K562 (cell line): Measurements from ENCODE around the gene TCF3. TPM values are rescaled to one million over a fixed set of nuclear protein-coding genes. Genes with fewer than 3 reads are reported as not detected.

Experiments used
- ATAC-seq: fragments of 200-7000 bp; cut with Tn5 transposase; 3 replicates; pipeline ENCODE4 v1.9.1; 2020; ENCODE audit warnings: moderate library complexity
- BruUV-seq: library from RNA; stranded (reverse); fragments of 400-500 nt; replicated peaks from 2 replicates; lab custom pipeline; 2021; lab: Mats Ljungman, UMichigan
- CTCF ChIA-PET: fragments of 300-600 bp; formaldehyde crosslinking; extraction: SDS; loops from one replicate; lab custom pipeline; 2021; ENCODE audit warnings: low intra/inter-chr PET ratio; lab: Yijun Ruan, JAX
- POLR2A ChIA-PET: fragments of 300-600, 350-650 bp; sonication (Branson Sonifier 250); formaldehyde crosslinking; extraction: SDS; loops from one replicate; lab custom pipeline; 2021; ENCODE audit warnings: antibody characterized with exemption, inconsistent platforms; lab: Yijun Ruan, JAX
- DNase-seq, 4 experiments: peaks; one replicate each; pipeline versions ENCODE4 v3.0.0 to v3.0.0-alpha.2; 2011 to 2018; ENCODE audit warnings: low spot score in 3 of 4, mixed read lengths in 3 of 4; ENCODE audit errors: extremely low read depth in 1 of 4
- FAIRE-seq: peaks from 2 replicates; lab custom pipeline; 2011; peaks lifted over from hg19 to GRCh38; lab: Jason Lieb, UNC
- H2AFZ ChIP-seq: 2 replicates; pipeline ENCODE4 v1.6.0; 2011; ENCODE audit warnings: low read depth, low read length, control low read depth, inconsistent platforms
- H3K27ac ChIP-seq: fragments of 200-600 bp; 3 replicates; pipeline ENCODE4 v1.8.0; 2011; ENCODE audit warnings: low read depth, mild to moderate bottlenecking, control low read depth, inconsistent platforms, low read length, moderate library complexity, mixed read lengths; ENCODE audit errors: extremely low read depth
- H3K27me3 ChIP-seq, 2 experiments: fragments of 300-600 bp in 1 of 2; 2 replicates in 1 of 2; 3 replicates in 1 of 2; pipeline versions ENCODE4 v1.6.0 to v1.8.0; 2011; ENCODE audit warnings: inconsistent platforms in 2 of 2, low read length in 2 of 2, mild to moderate bottlenecking in 1 of 2, mixed read lengths in 1 of 2, moderate library complexity in 1 of 2; ENCODE audit not compliant: control insufficient read depth in 2 of 2, insufficient read depth in 2 of 2
- H3K36me3 ChIP-seq: fragments of 300-600 bp; 3 replicates; pipeline ENCODE4 v1.8.0; 2011; ENCODE audit warnings: mild to moderate bottlenecking, low read length, inconsistent platforms; ENCODE audit not compliant: control insufficient read depth, insufficient read depth
- H3K4me1 ChIP-seq, 2 experiments: fragments of 200-600 bp in 1 of 2; replicated peaks in 1 of 2; 2 replicates in 1 of 2; 3 replicates in 1 of 2; pipeline versions ENCODE4 v1.5.1 to v1.8.0; 2011; ENCODE audit warnings: inconsistent platforms in 2 of 2, low read length in 2 of 2, mild to moderate bottlenecking in 1 of 2, mixed read lengths in 1 of 2, moderate library complexity in 1 of 2; ENCODE audit not compliant: control insufficient read depth in 2 of 2, insufficient read depth in 2 of 2
- H3K4me2 ChIP-seq: 2 replicates; pipeline ENCODE4 v1.6.1; 2011; ENCODE audit warnings: low read length, control low read depth, inconsistent platforms, mixed read lengths; ENCODE audit not compliant: insufficient read depth
- H3K4me3 ChIP-seq: fragments of 200-600 bp; sonication (generic), shearing (Covaris generic); 2 replicates; pipeline ENCODE4 v1.5.1; 2016; ENCODE audit warnings: control low read depth, inconsistent platforms
- H3K79me2 ChIP-seq: fragments of 200-600 bp; 3 replicates; pipeline ENCODE4 v1.8.0; 2011; ENCODE audit warnings: low read length, inconsistent platforms; ENCODE audit not compliant: control insufficient read depth, insufficient read depth
- H3K9ac ChIP-seq, 2 experiments: 2 replicates each; pipeline versions ENCODE4 v1.6.0 to v1.6.1; 2011; ENCODE audit warnings: low read depth in 2 of 2, low read length in 2 of 2, control low read depth in 1 of 2, inconsistent platforms in 1 of 2, mild to moderate bottlenecking in 1 of 2, mixed read lengths in 1 of 2; ENCODE audit not compliant: insufficient read depth in 1 of 2
- H3K9me1 ChIP-seq: one replicate; pipeline ENCODE4 v1.6.0; 2011; ENCODE audit warnings: inconsistent platforms, mild to moderate bottlenecking, low read length, moderate library complexity; ENCODE audit not compliant: control insufficient read depth, insufficient read depth
- H3K9me3 ChIP-seq: replicated peaks from 2 replicates; pipeline ENCODE4 v1.5.1; 2011; ENCODE audit warnings: low read depth, low read length, inconsistent platforms; ENCODE audit not compliant: control insufficient read depth, insufficient read depth
- H4K20me1 ChIP-seq: replicated peaks from 2 replicates; pipeline ENCODE4 v1.6.1; 2011; ENCODE audit warnings: low read length, inconsistent platforms, mixed read lengths; ENCODE audit not compliant: control insufficient read depth, insufficient read depth
- BCOR ChIP-seq: fragments of 450-650 bp; IDR thresholded peaks from 2 replicates; pipeline ENCODE4 v1.6.1; 2016
- ELF1 ChIP-seq: fragments of 200-800 bp; sonication (Bioruptor generic); IDR thresholded peaks from 2 replicates; pipeline ENCODE4 v1.6.1; 2016; ENCODE audit warnings: missing genetic modification characterization, missing compliant biosample characterization
- KAT7 ChIP-seq: sonication (generic); formaldehyde crosslinking; IDR thresholded peaks from 2 replicates; pipeline ENCODE4 v1.8.0; 2022; ENCODE audit warnings: missing genetic modification reagents, mild to moderate bottlenecking, borderline replicate concordance
- MYNN ChIP-seq, 2 experiments: sonication (generic); formaldehyde crosslinking in 1 of 2; IDR thresholded peaks; 2 replicates each; pipeline versions ENCODE4 v1.5.0 to v1.6.1; 2016 to 2020; ENCODE audit warnings: antibody characterized with exemption in 1 of 2, missing genetic modification reagents in 1 of 2
- RBFOX2 ChIP-seq: fragments of 200-400 bp; formaldehyde crosslinking; IDR thresholded peaks from 2 replicates; pipeline ENCODE4 v1.6.1; 2017; ENCODE audit warnings: low read depth, mild to moderate bottlenecking, low read length, moderate library complexity
- RFX5 ChIP-seq: IDR thresholded peaks from 2 replicates; pipeline ENCODE4 v1.6.1; 2011; ENCODE audit warnings: low read depth, mild to moderate bottlenecking, improper control_type of control experiment, low read length
- TEAD2 ChIP-seq: fragments of 450-650 bp; IDR thresholded peaks from 2 replicates; pipeline ENCODE4 v1.6.1; 2016; ENCODE audit warnings: missing genetic modification characterization, control low read depth, missing compliant biosample characterization
- TSC22D4 ChIP-seq: fragments of 450-650 bp; IDR thresholded peaks from 2 replicates; pipeline ENCODE4 v1.6.1; 2016; ENCODE audit warnings: missing genetic modification characterization, missing biosample characterization, control low read depth
- XRCC5 ChIP-seq: fragments of 200-400 bp; formaldehyde crosslinking; IDR thresholded peaks from 2 replicates; pipeline ENCODE4 v1.6.1; 2017; ENCODE audit warnings: low read depth, mild to moderate bottlenecking, low read length
- ZNF121 ChIP-seq: sonication (generic); formaldehyde crosslinking; conservative IDR thresholded peaks from 2 replicates; pipeline ENCODE4 v1.8.0; 2022; ENCODE audit warnings: missing genetic modification reagents
- ZNF24 ChIP-seq: fragments of 450-650 bp; IDR thresholded peaks from 2 replicates; pipeline ENCODE4 v1.6.1; 2016
- ZZZ3 ChIP-seq: fragments of 450-650 bp; IDR thresholded peaks from 2 replicates; pipeline ENCODE4 v1.6.1; 2016; ENCODE audit warnings: antibody characterized with exemption, mild to moderate bottlenecking, moderate library complexity
- WGBS: fragments of 100-300 bp; shearing (Covaris generic); methylation state at CpG from one replicate; pipeline ENCODE4 v1.1.6; 2016; ENCODE audit warnings: low coverage, mixed read lengths; ENCODE audit not compliant: insufficient coverage; ENCODE audit errors: missing lambda C conversion rate; 5-methylcytosine and 5-hydroxymethylcytosine counted together
- in situ Hi-C: fragments of 300-500 bp; cut with MboI; formaldehyde crosslinking; loops from 4 replicates; pipeline ENCODE4 v1.15.0; 2018; ENCODE audit warnings: inconsistent platforms, mixed read lengths
- intact Hi-C: fragments of 100-400 bp; cut with micrococcal nuclease; formaldehyde crosslinking; loops from 2 replicates; pipeline ENCODE4 v1.14.2; 2022
- polyA plus RNA-seq, 8 experiments: library from polyadenylated mRNA; depleted of rRNA in 4 of 8; stranded (reverse) in 5 of 8; unstranded in 3 of 8; fragments of >200 nt; fragmentation: Nextera tagmentation in 2 of 8; fragmentation: Illumina TruSeq in 1 of 8; extraction: Ambion mirVana in 2 of 8; extraction: Trizol in 1 of 8; gene quantifications; 2 replicates each; pipeline versions ENCODE4 v1.2.1 to v1.2.3, GENCODE V29; 2011 to 2014; ENCODE audit warnings: inconsistent platforms in 1 of 8, missing spikeins in 1 of 8
- total RNA-seq, 7 experiments: library from RNA; depleted of rRNA in 6 of 7; stranded (reverse); fragments of >200 nt in 6 of 7; fragmentation: Illumina TruSeq in 2 of 7; extraction: Trizol in 2 of 7; gene quantifications; 2 replicates each; pipeline versions ENCODE4 v1.2.1 to v1.2.3, GENCODE V29; 2011 to 2021; ENCODE audit warnings: low replicate concordance in 1 of 7
- TF ChIP-seq, protein P1 (sequence below): fragments of 450-650 bp; IDR thresholded peaks from 2 replicates; pipeline ENCODE4 v1.6.1; 2016; ENCODE audit warnings: low read depth, mild to moderate bottlenecking, moderate library complexity

The TCF3 gene
- total and polyA plus RNA-seq, 9 of the 15 experiments (the other 6 are each of a cell fraction or from before 2014, with no cell fraction given), result 5.6 to 259 (median 84.0) TPM

DNA sequence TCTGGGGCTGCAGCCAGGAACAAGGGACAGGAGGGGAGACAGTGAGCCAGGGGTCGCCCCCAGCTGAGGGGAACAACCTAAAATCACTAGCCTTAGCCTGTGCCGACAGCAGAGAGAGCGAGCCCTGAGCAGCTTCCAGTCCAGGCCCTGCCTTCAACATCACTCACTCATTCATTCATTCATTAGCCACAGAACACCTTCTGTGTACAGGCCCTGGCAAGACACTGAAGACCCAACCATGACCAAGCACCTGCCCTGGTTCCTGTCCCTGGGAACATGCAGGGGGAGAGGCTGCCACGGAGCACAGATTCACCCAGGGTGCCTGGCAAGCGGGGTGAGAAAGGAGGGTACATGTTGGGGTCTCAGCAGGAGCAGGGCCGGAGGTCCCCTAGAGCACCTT is 89.2 kb downstream of the TCF3 start:
- H2AFZ ChIP-seq, result no peak overlapping the region
- in situ Hi-C loops (no loop called here), intact Hi-C loops (no loop called here)
- no peaks in the 10 kb centered on the region for H3K9me1 ChIP-seq
- no peak for FAIRE-seq
- H3K27me3 ChIP-seq, result no peaks in the 10 kb centered on the region
- TF ChIP-seq ZNF24 (peak; percentile 68; the same call in 1 of the 2 replicates), TEAD2 (no peak), RBFOX2 (0 out of 2 replicates have a peak, but pooled peaks have one; percentile 8), MYNN (IDR thresholded peaks at IDR 0.05) (no peak), MYNN (CRISPR knock-in tag; IDR thresholded peaks at IDR 0.05) (no peak)
- no peak overlapping the region for H3K4me2 ChIP-seq
- peaks cover 5% of the 10 kb centered on the region for H4K20me1 ChIP-seq
- no peak for DNase-seq
- H3K36me3 ChIP-seq, result peaks cover 3% of the 10 kb centered on the region; the same call in 1 of the 3 replicates
- ATAC-seq, result no peak
- peak overlapping the region in 1 of 2 experiments; percentile 2; a peak in 2 of 4 replicates for H3K9ac ChIP-seq
- no TSS peak for BruUV-seq
- no peak overlapping the region for H3K27ac ChIP-seq
- H3K9me3 ChIP-seq, result no peaks in the 10 kb centered on the region
- 83% methylated on average over 6 of the region's 6 CpGs for WGBS
- H3K4me1 ChIP-seq, result peaks cover 0 to 55% of the 10 kb centered on the region in 2 experiments; a peak in 4 of 5 replicates
- peaks cover 45% of the 10 kb centered on the region for H3K79me2 ChIP-seq
- POLR2A ChIA-PET, result interaction anchor here (0.5 to 0.9 kb wide), 2 partner anchors 22 to 41 kb away, joined by 4 to 5 read pairs; no protein-coding TSS in a partner anchor
- CTCF ChIA-PET, result no interaction called here
- no peak overlapping the region for H3K4me3 ChIP-seq

DNA sequence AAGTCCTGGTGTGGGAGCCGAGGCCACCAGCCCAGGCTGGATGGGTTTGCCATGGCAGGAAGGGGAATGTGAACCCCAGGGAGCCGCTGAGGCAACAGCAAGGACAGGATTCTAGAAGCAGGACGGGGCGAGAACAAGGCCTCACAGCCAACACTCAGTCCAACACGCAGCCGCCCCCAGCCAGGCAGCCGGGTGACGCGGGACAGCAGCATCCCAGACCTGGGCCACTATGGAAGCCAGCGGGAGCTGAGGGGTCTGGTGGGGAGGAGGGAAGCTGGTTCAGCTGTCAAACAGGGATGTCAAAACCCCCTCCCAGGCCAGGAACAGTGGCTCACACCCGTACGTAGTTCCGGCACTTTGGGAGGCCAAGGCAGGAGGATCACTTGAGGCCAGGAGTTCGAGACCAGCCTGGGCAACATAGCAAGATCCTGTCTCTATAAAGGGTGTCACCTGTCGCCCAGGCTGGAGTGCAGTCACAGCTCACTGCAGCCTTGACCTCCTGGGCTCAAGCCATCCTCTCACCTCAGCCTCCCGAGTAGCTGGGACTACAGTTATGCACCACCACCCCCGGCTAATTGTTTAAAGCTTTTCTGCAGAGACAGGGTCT is 91.1 kb downstream of the TCF3 start:
- intact Hi-C loops (no loop called here), in situ Hi-C loops (no loop called here)
- H3K36me3 ChIP-seq, result peaks cover 12% of the 10 kb centered on the region; the same call in 1 of the 3 replicates
- H2AFZ ChIP-seq, result no peak overlapping the region
- H3K27ac ChIP-seq, result no peak overlapping the region
- H4K20me1 ChIP-seq, result peaks cover 5% of the 10 kb centered on the region
- no peaks in the 10 kb centered on the region for H3K27me3 ChIP-seq
- no peak overlapping the region for H3K4me3 ChIP-seq
- peak overlapping the region in 1 of 2 experiments; percentile 43; a peak in 2 of 4 replicates for H3K9ac ChIP-seq
- 92% methylated on average over 16 of the region's 17 CpGs for WGBS
- H3K4me1 ChIP-seq, result peaks cover 0 to 45% of the 10 kb centered on the region in 2 experiments; a peak in 4 of 5 replicates
- no TSS peak for BruUV-seq
- H3K9me3 ChIP-seq, result no peaks in the 10 kb centered on the region
- CTCF ChIA-PET, result no interaction called here
- DNase-seq (no peak), FAIRE-seq (no peak), ATAC-seq (no peak)
- H3K4me2 ChIP-seq, result no peak overlapping the region
- H3K9me1 ChIP-seq, result no peaks in the 10 kb centered on the region
- POLR2A ChIA-PET, result no interaction called here
- H3K79me2 ChIP-seq, result peaks cover 35% of the 10 kb centered on the region
- peak; percentile 87 for TF ChIP-seq ZNF121 (CRISPR knock-in tag)
- TF ChIP-seq XRCC5, result no peak
- TF ChIP-seq ZZZ3, result no peak
- TF ChIP-seq ELF1 (tag), result no peak
- no peak for TF ChIP-seq TSC22D4 (tag)
- 0 out of 2 replicates have a peak, but pooled peaks have one; percentile 26 for TF ChIP-seq BCOR
- TF ChIP-seq, protein P1, sequence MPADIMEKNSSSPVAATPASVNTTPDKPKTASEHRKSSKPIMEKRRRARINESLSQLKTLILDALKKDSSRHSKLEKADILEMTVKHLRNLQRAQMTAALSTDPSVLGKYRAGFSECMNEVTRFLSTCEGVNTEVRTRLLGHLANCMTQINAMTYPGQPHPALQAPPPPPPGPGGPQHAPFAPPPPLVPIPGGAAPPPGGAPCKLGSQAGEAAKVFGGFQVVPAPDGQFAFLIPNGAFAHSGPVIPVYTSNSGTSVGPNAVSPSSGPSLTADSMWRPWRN, result no peak
- no peak for TF ChIP-seq RFX5
- 0 out of 2 replicates have a peak, but pooled peaks have one; percentile 40 for TF ChIP-seq KAT7 (CRISPR knock-in tag)
